HepG2 (cell line): Measurements from ENCODE around the gene TANGO2. TPM values are rescaled to one million over a fixed set of nuclear protein-coding genes. Genes with fewer than 3 reads are reported as not detected.

Experiments used
- EED ChIP-seq: sonication (generic); formaldehyde crosslinking; IDR thresholded peaks from 2 replicates; pipeline ENCODE4 v1.5.0; 2020; ENCODE audit warnings: mild to moderate bottlenecking, missing genetic modification reagents
- ELF1 ChIP-seq: sonication (generic); formaldehyde crosslinking; IDR thresholded peaks from 2 replicates; pipeline ENCODE4 v1.4.0; 2020; ENCODE audit warnings: missing genetic modification reagents
- EP300 ChIP-seq, 3 experiments: sonication (generic) in 1 of 3; formaldehyde crosslinking in 1 of 3; IDR thresholded peaks; 2 replicates each; pipeline versions ENCODE4 v1.5.1 to v1.6.1; 2011 to 2020; ENCODE audit warnings: low read depth in 2 of 3, low read length in 2 of 3, borderline replicate concordance in 1 of 3, improper control_type of control experiment in 1 of 3, mild to moderate bottlenecking in 1 of 3, missing genetic modification reagents in 1 of 3, moderate library complexity in 1 of 3
- GTF3A ChIP-seq: sonication (generic); formaldehyde crosslinking; conservative IDR thresholded peaks from 2 replicates; pipeline ENCODE4 v1.4.0; 2020; ENCODE audit warnings: mild to moderate bottlenecking, missing genetic modification reagents
- JDP2 ChIP-seq: sonication (generic); formaldehyde crosslinking; IDR thresholded peaks from 2 replicates; pipeline ENCODE4 v1.8.1; 2022; ENCODE audit warnings: missing genetic modification reagents, borderline replicate concordance
- JUN ChIP-seq: sonication (generic); formaldehyde crosslinking; IDR thresholded peaks from 2 replicates; pipeline ENCODE4 v1.4.0; 2020; ENCODE audit warnings: mild to moderate bottlenecking, missing genetic modification reagents
- KAT8 ChIP-seq: IDR thresholded peaks from 2 replicates; pipeline ENCODE4 v1.6.1; 2016; ENCODE audit warnings: missing genetic modification reagents, missing compliant biosample characterization
- KDM5A ChIP-seq: fragments of 200-600 bp; sonication (generic); IDR thresholded peaks from 2 replicates; pipeline ENCODE4 v1.7.0; 2018; ENCODE audit warnings: antibody characterized with exemption, mild to moderate bottlenecking, low read length, borderline replicate concordance
- KLF13 ChIP-seq: sonication (generic); formaldehyde crosslinking; IDR thresholded peaks from 2 replicates; pipeline ENCODE4 v1.4.0; 2020; ENCODE audit warnings: mild to moderate bottlenecking, missing genetic modification reagents
- MEIS2 ChIP-seq: sonication (generic); formaldehyde crosslinking; IDR thresholded peaks from 2 replicates; pipeline ENCODE4 v1.9.0; 2021; ENCODE audit warnings: mild to moderate bottlenecking, missing genetic modification reagents
- MXD4 ChIP-seq: IDR thresholded peaks from 2 replicates; pipeline ENCODE4 v1.6.1; 2016; ENCODE audit warnings: mild to moderate bottlenecking, missing biosample characterization, missing genetic modification reagents
- NCOA5 ChIP-seq: sonication (generic); formaldehyde crosslinking; IDR thresholded peaks from 2 replicates; pipeline ENCODE4 v1.4.0; 2020; ENCODE audit warnings: missing genetic modification reagents
- NFIB ChIP-seq: sonication (generic); formaldehyde crosslinking; IDR thresholded peaks from 2 replicates; pipeline ENCODE4 v1.9.0; 2021; ENCODE audit warnings: missing genetic modification reagents, mild to moderate bottlenecking, borderline replicate concordance
- NKX3-1 ChIP-seq: sonication (generic); formaldehyde crosslinking; IDR thresholded peaks from 2 replicates; pipeline ENCODE4 v1.5.0; 2020; ENCODE audit warnings: missing genetic modification reagents
- PAF1 ChIP-seq: IDR thresholded peaks from 2 replicates; pipeline ENCODE4 v1.6.1; 2016; ENCODE audit warnings: missing genetic modification reagents, missing compliant biosample characterization
- POLR2G ChIP-seq: fragments of 200-400 bp; formaldehyde crosslinking; IDR thresholded peaks from 2 replicates; pipeline ENCODE4 v1.6.1; 2018; ENCODE audit warnings: mild to moderate bottlenecking, low read depth, low read length, moderate library complexity
- PREB ChIP-seq: sonication (generic); formaldehyde crosslinking; IDR thresholded peaks from 2 replicates; pipeline ENCODE4 v1.4.0; 2020; ENCODE audit warnings: missing genetic modification reagents
- RCOR2 ChIP-seq: IDR thresholded peaks from 2 replicates; pipeline ENCODE4 v1.6.1; 2016; ENCODE audit warnings: missing biosample characterization, missing genetic modification reagents
- RNF219 ChIP-seq: sonication (generic); formaldehyde crosslinking; IDR thresholded peaks from 2 replicates; pipeline ENCODE4 v1.5.0; 2020; ENCODE audit warnings: mild to moderate bottlenecking, missing genetic modification reagents
- SAP130 ChIP-seq: IDR thresholded peaks from 2 replicates; pipeline ENCODE4 v1.6.1; 2016; ENCODE audit warnings: low read depth
- SMAD3 ChIP-seq: sonication (generic); formaldehyde crosslinking; IDR thresholded peaks from 2 replicates; pipeline ENCODE4 v1.4.0; 2020; ENCODE audit warnings: missing genetic modification reagents
- SMARCE1 ChIP-seq: fragments of 450-650 bp; IDR thresholded peaks from 2 replicates; pipeline ENCODE4 v1.6.1; 2017; ENCODE audit warnings: borderline replicate concordance
- TCF7L2 ChIP-seq: IDR thresholded peaks from 2 replicates; pipeline ENCODE4 v1.6.1; 2011; ENCODE audit warnings: mild to moderate bottlenecking, low read depth, low read length, moderate library complexity
- ZBTB8A ChIP-seq: sonication (generic); formaldehyde crosslinking; IDR thresholded peaks from 2 replicates; pipeline ENCODE4 v1.4.0; 2020; ENCODE audit warnings: mild to moderate bottlenecking, low read depth, missing genetic modification reagents, borderline replicate concordance
- ZC3H4 ChIP-seq: sonication (generic); formaldehyde crosslinking; IDR thresholded peaks from 2 replicates; pipeline ENCODE4 v1.4.0; 2020; ENCODE audit warnings: missing genetic modification reagents, borderline replicate concordance
- ZFP90 ChIP-seq: sonication (generic); formaldehyde crosslinking; IDR thresholded peaks from 2 replicates; pipeline ENCODE4 v1.8.0; 2022; ENCODE audit warnings: missing genetic modification reagents, mild to moderate bottlenecking, inconsistent platforms, borderline replicate concordance
- ZNF12 ChIP-seq: sonication (generic); formaldehyde crosslinking; IDR thresholded peaks from 2 replicates; pipeline ENCODE4 v1.5.0; 2020; ENCODE audit warnings: missing genetic modification reagents
- ZNF543 ChIP-seq: sonication (generic); formaldehyde crosslinking; IDR thresholded peaks from 2 replicates; pipeline ENCODE4 v1.4.0; 2020; ENCODE audit warnings: mild to moderate bottlenecking, missing genetic modification reagents
- ZNF589 ChIP-seq: sonication (generic); formaldehyde crosslinking; conservative IDR thresholded peaks from 2 replicates; pipeline ENCODE4 v1.8.0; 2022; ENCODE audit warnings: mild to moderate bottlenecking, moderate library complexity, missing genetic modification reagents
- ZNF75D ChIP-seq: sonication (generic); formaldehyde crosslinking; IDR thresholded peaks from 2 replicates; pipeline ENCODE4 v1.8.1; 2023; ENCODE audit warnings: missing genetic modification reagents, mild to moderate bottlenecking, borderline replicate concordance
- polyA plus RNA-seq, 8 experiments: library from polyadenylated mRNA; depleted of rRNA in 3 of 8; stranded (reverse) in 7 of 8; unstranded in 1 of 8; fragments of >200 nt; fragmentation: Illumina TruSeq in 4 of 8; extraction: Trizol in 4 of 8; gene quantifications; 2 replicates each; pipeline versions ENCODE4 v1.2.1 to v1.2.3, GENCODE V29; 2011 to 2016; ENCODE audit warnings: low read depth in 4 of 8, missing spikeins in 1 of 8, mixed read lengths in 1 of 8; ENCODE audit not compliant: insufficient read depth in 1 of 8
- total RNA-seq, 5 experiments: library from RNA; depleted of rRNA; stranded (reverse); fragments of >200 nt; fragmentation: Illumina TruSeq; extraction: Trizol; gene quantifications; 2 replicates each; pipeline ENCODE4 v1.2.3, GENCODE V29; 2016; ENCODE audit warnings: low read depth in 1 of 5

The TANGO2 gene
- total and polyA plus RNA-seq, 2 of the 13 experiments (the other 11 are each of a cell fraction or from before 2014, with no cell fraction given), result 12.9 to 14.8 TPM

GRCh38 chr22:19986410-19987341, 34.2 kb upstream of the TANGO2 start (continued):
- TF ChIP-seq ELF1 (CRISPR knock-in tag), result no peak
- no peak for TF ChIP-seq PREB (CRISPR knock-in tag)
- no peak for TF ChIP-seq JUN (CRISPR knock-in tag)
- TF ChIP-seq KDM5A, result no peak
- TF ChIP-seq NFIB (CRISPR knock-in tag), result no peak
- TF ChIP-seq SMAD3 (CRISPR knock-in tag), result no peak
- 0 out of 2 replicates have a peak, but pooled peaks have one; percentile 24 for TF ChIP-seq ZFP90 (CRISPR knock-in tag)
- TF ChIP-seq MXD4 (CRISPR knock-in tag), result no peak
- TF ChIP-seq POLR2G, result peak; percentile 45; the same call in 1 of the 2 replicates
- no peak for TF ChIP-seq RCOR2 (CRISPR knock-in tag)
- TF ChIP-seq ZNF543 (CRISPR knock-in tag), result no peak
- TF ChIP-seq NKX3-1 (CRISPR knock-in tag), result no peak
- no peak for TF ChIP-seq ZNF75D (CRISPR knock-in tag)
- TF ChIP-seq KAT8 (CRISPR knock-in tag), result no peak
- no peak for TF ChIP-seq EP300 (IDR thresholded peaks at IDR 0.05; ENCODE audit: low read depth in 2 of 2, low read length in 2 of 2)
- TF ChIP-seq EP300 (CRISPR knock-in tag; IDR thresholded peaks at IDR 0.05; ENCODE audit: borderline replicate concordance), result no peak
- no peak for TF ChIP-seq PAF1 (CRISPR knock-in tag)
- no peak for TF ChIP-seq TCF7L2
- TF ChIP-seq ZC3H4 (CRISPR knock-in tag), result no peak
- no peak for TF ChIP-seq RNF219
- no peak for TF ChIP-seq JDP2 (CRISPR knock-in tag)
- TF ChIP-seq KLF13 (CRISPR knock-in tag), result no peak
- no peak for TF ChIP-seq ZNF589 (CRISPR knock-in tag)
- TF ChIP-seq MEIS2 (CRISPR knock-in tag), result no peak
- no peak for TF ChIP-seq NCOA5
- no peak for TF ChIP-seq ZNF12 (CRISPR knock-in tag)
- TF ChIP-seq SAP130 (CRISPR knock-in tag), result peak; percentile 52
- TF ChIP-seq EED (CRISPR knock-in tag), result no peak
- TF ChIP-seq GTF3A (CRISPR knock-in tag), result no peak
- no peak for TF ChIP-seq SMARCE1
- TF ChIP-seq ZBTB8A, result no peak
